Suprapubic skin (tissue), 4 donors: ENCODE measurements around the gene INHBB. TPM values are rescaled to one million over a fixed set of nuclear protein-coding genes. Genes with fewer than 3 reads are reported as not detected.

Experiments used
- DNase-seq, 2 donors: peaks; one replicate each; pipeline ENCODE4 v3.0.0-alpha.2; 2019; ENCODE audit warnings: low spot score in 2 of 2
- H3K27ac ChIP-seq: fragments of 200-600 bp; sonication (generic); one replicate; pipeline ENCODE4 v1.5.1; 2019
- H3K27me3 ChIP-seq: fragments of 200-600 bp; sonication (generic); one replicate; pipeline ENCODE4 v1.5.1; 2019
- H3K36me3 ChIP-seq: fragments of 200-600 bp; sonication (generic); one replicate; pipeline ENCODE4 v1.5.1; 2019
- H3K4me1 ChIP-seq: fragments of 200-600 bp; sonication (generic); one replicate; pipeline ENCODE4 v1.5.1; 2019
- H3K4me3 ChIP-seq: fragments of 200-600 bp; sonication (generic); one replicate; pipeline ENCODE4 v1.5.1; 2019; ENCODE audit warnings: mild to moderate bottlenecking
- H3K9me3 ChIP-seq: fragments of 200-600 bp; sonication (generic); one replicate; pipeline ENCODE4 v1.5.1; 2019
- CTCF ChIP-seq, 2 donors: fragments of 200-600 bp in 1 of 2; fragments of 450-650 bp in 1 of 2; sonication (generic) in 1 of 2; IDR thresholded peaks; one replicate each; pipeline ENCODE4 v1.5.1; 2016 to 2019; ENCODE audit warnings: antibody characterized with exemption in 2 of 2, mild to moderate bottlenecking in 1 of 2, moderate library complexity in 1 of 2
- EP300 ChIP-seq: sonication (generic); formaldehyde crosslinking; IDR thresholded peaks from one replicate; pipeline ENCODE4 v1.6.1; 2017; ENCODE audit warnings: antibody characterized with exemption
- POLR2A ChIP-seq, 2 donors: fragments of 450-650 bp; IDR thresholded peaks; one replicate each; pipeline ENCODE4 v1.6.1; 2017; ENCODE audit warnings: antibody characterized with exemption in 2 of 2, mild to moderate bottlenecking in 2 of 2, moderate library complexity in 2 of 2
- POLR2AphosphoS5 ChIP-seq, 3 donors: sonication (generic); formaldehyde crosslinking; IDR thresholded peaks; one replicate each; pipeline ENCODE4 v1.6.1; 2017; ENCODE audit warnings: antibody characterized with exemption in 3 of 3
- WGBS: methylation state at CpG from one replicate; pipeline ENCODE4 v1.1.5; 2018; 5-methylcytosine and 5-hydroxymethylcytosine counted together
- total RNA-seq, 4 donors: library from RNA; depleted of rRNA; stranded (reverse); fragments of >200 nt; gene quantifications; one replicate each; pipeline ENCODE4 v1.1.0, GENCODE V29; 2016

The INHBB gene
- total RNA-seq, 4 donors from 2014 or later, result 12.1 to 26.1 (median 18.2) TPM

GRCh38 chr2:120369250-120369649 is 23.3 kb downstream of the INHBB start:
- 72% methylated on average over 4 of the region's 4 CpGs for WGBS
- TF ChIP-seq POLR2AphosphoS5 (IDR thresholded peaks at IDR 0.05), result no peak
- no peak for TF ChIP-seq EP300
- H3K27ac ChIP-seq, result no peak overlapping the region
- H3K9me3 ChIP-seq, result no peaks in the 10 kb centered on the region
- no peaks in the 10 kb centered on the region for H3K4me1 ChIP-seq
- H3K4me3 ChIP-seq, result no peak overlapping the region
- no peaks in the 10 kb centered on the region for H3K36me3 ChIP-seq
- no peak for DNase-seq
- peaks cover 6% of the 10 kb centered on the region for H3K27me3 ChIP-seq

GRCh38 chr2:120371969-120372625 is 26.2 kb downstream of the INHBB start:
- TF ChIP-seq EP300, result no peak
- TF ChIP-seq POLR2A (IDR thresholded peaks at IDR 0.05), result no peak
- no peak for TF ChIP-seq CTCF (IDR thresholded peaks at IDR 0.05)
- TF ChIP-seq POLR2AphosphoS5 (IDR thresholded peaks at IDR 0.05), result no peak
- no peak for DNase-seq
- Histone ChIP-seq H3K27me3 (peaks cover 3% of the 10 kb centered on the region), H3K9me3 (no peaks in the 10 kb centered on the region), H3K27ac (no peak overlapping the region), H3K36me3 (no peaks in the 10 kb centered on the region), H3K4me3 (no peak overlapping the region), H3K4me1 (no peaks in the 10 kb centered on the region)
- WGBS, result 81% methylated on average over 16 of the region's 16 CpGs

- DNase-seq, result no peak
- Histone ChIP-seq H3K27me3 (peaks cover 11% of the 10 kb centered on the region), H3K4me3 (no peak overlapping the region), H3K36me3 (no peaks in the 10 kb centered on the region), H3K27ac (no peak overlapping the region), H3K9me3 (no peaks in the 10 kb centered on the region), H3K4me1 (no peaks in the 10 kb centered on the region)
- 93% methylated on average over 4 of the region's 4 CpGs for WGBS
- TF ChIP-seq POLR2AphosphoS5 (IDR thresholded peaks at IDR 0.05) (no peak), EP300 (no peak)
Observed at GRCh38 chr2:120372816-120373215, 26.9 kb downstream of the INHBB start.

GRCh38 chr2:120373424-120373823 is 27.5 kb downstream of the INHBB start:
- Histone ChIP-seq H3K36me3 (no peaks in the 10 kb centered on the region), H3K9me3 (no peaks in the 10 kb centered on the region), H3K27ac (no peak overlapping the region), H3K4me3 (no peak overlapping the region), H3K4me1 (no peaks in the 10 kb centered on the region), H3K27me3 (peaks cover 14% of the 10 kb centered on the region)
- TF ChIP-seq POLR2A (IDR thresholded peaks at IDR 0.05) (no peak), POLR2AphosphoS5 (IDR thresholded peaks at IDR 0.05) (no peak), EP300 (no peak), CTCF (IDR thresholded peaks at IDR 0.05) (no peak)
- WGBS, result 50% methylated on average over 10 of the region's 10 CpGs
- no peak for DNase-seq

- no peak for TF ChIP-seq POLR2A (IDR thresholded peaks at IDR 0.05)
- TF ChIP-seq POLR2AphosphoS5 (IDR thresholded peaks at IDR 0.05), result no peak
- no peak for TF ChIP-seq EP300
- no peak for DNase-seq
- WGBS, result 100% methylated on average over 2 of the region's 5 CpGs
- no peaks in the 10 kb centered on the region for H3K36me3 ChIP-seq
- H3K4me3 ChIP-seq, result no peak overlapping the region
- no peaks in the 10 kb centered on the region for H3K9me3 ChIP-seq
- H3K27ac ChIP-seq, result no peak overlapping the region
- H3K27me3 ChIP-seq, result peaks cover 22% of the 10 kb centered on the region
- H3K4me1 ChIP-seq, result no peaks in the 10 kb centered on the region
Observed at GRCh38 chr2:120374821-120375220, 28.9 kb downstream of the INHBB start.

- H3K4me1 ChIP-seq, result no peaks in the 10 kb centered on the region
- H3K27me3 ChIP-seq, result peaks cover 22% of the 10 kb centered on the region
- H3K36me3 ChIP-seq, result no peaks in the 10 kb centered on the region
- 88% methylated on average over 10 of the region's 14 CpGs for WGBS
- H3K4me3 ChIP-seq, result no peak overlapping the region
- H3K9me3 ChIP-seq, result no peaks in the 10 kb centered on the region
- no peak for TF ChIP-seq POLR2A (IDR thresholded peaks at IDR 0.05)
- no peak for TF ChIP-seq POLR2AphosphoS5 (IDR thresholded peaks at IDR 0.05)
- TF ChIP-seq EP300, result no peak
- TF ChIP-seq CTCF (IDR thresholded peaks at IDR 0.05), result no peak
- no peak for DNase-seq
- no peak overlapping the region for H3K27ac ChIP-seq
Observed at GRCh38 chr2:120375251-120376020, 29.5 kb downstream of the INHBB start.
